Left colon (tissue), 2 donors: Measurements from ENCODE around the gene PLIN1. TPM values are rescaled to one million over a fixed set of nuclear protein-coding genes. Genes with fewer than 3 reads are reported as not detected.
A peak's percentile ranks its signal among the peaks of the same experiment; 100 is the strongest.

Source experiments
- ATAC-seq: fragments of 200-7000 bp; cut with Tn5 transposase; one replicate; pipeline ENCODE4 v1.9.1; 2020; ENCODE audit warnings: mild to moderate bottlenecking, moderate library complexity
- DNase-seq, 2 donors: peaks; one replicate each; pipeline ENCODE4 v3.0.0-alpha.2; 2020
- intact Hi-C, 2 donors: fragments of 100-400 bp; cut with DNase I in 1 of 2; cut with micrococcal nuclease in 1 of 2; formaldehyde crosslinking; loops; one replicate each; pipeline versions ENCODE4 v1.11.2 to v1.14.0; 2022; cut with DNase I, micrococcal nuclease
- total RNA-seq, 2 donors: library from RNA; stranded (reverse); fragmentation: NEBNext Ultra II Directional; extraction: Animal tissue kit (Norgen Biotek cat#: 25700); gene quantifications; one replicate each; pipeline ENCODE4 v1.2.1, GENCODE V29; 2021
- donor health status: DM: no; HTN: no; CAD: no.
- donor health status: DM: yes; HTN: yes; CAD: no.

PLIN1 gene
- total RNA-seq, 2 donors from 2014 or later = 2.3 to 5.1 TPM

- no peak for DNase-seq
- no peak for ATAC-seq
- intact Hi-C loops = no loop called here
Measured at GRCh38 chr15:89673165-89673512, 6.0 kb downstream of the PLIN1 start.

GRCh38 chr15:89672221-89673164 lies 6.7 kb downstream of the PLIN1 start:
- no peak for ATAC-seq
- DNase-seq = no peak
- intact Hi-C loops = no loop called here

- intact Hi-C loops = no loop called here
- ATAC-seq (no peak), DNase-seq (no peak)
Measured at GRCh38 chr15:89671687-89672086, 7.5 kb downstream of the PLIN1 start.

GRCh38 chr15:89670971-89671560 lies 8.1 kb downstream of the PLIN1 start:
- no peak for DNase-seq
- intact Hi-C loops = no loop called here
- ATAC-seq = peak; percentile 84

DNA sequence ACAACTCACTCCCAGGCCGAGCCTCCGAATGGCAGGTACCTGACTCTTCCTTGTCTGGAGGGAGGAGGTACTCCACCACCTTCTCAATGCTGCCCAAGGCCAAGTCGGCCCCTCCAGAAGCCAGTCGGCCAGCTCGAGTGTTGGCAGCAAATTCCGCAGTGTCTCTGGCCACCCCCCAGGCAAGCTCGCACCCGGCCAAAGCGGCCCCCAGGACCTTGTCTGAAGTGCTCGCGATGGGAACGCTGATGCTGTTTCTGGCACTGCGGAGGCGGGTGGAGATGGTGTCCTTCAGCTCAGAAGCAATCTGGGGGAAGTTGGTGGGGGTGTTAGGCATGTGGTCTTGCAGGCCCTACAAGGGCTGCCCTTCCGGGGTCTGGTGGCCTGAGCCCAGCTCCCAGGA lies 9.2 kb downstream of the PLIN1 start:
- intact Hi-C loops = no loop called here
- DNase-seq = no peak
- ATAC-seq = no peak

GRCh38 chr15:89669309-89669865 lies 9.8 kb downstream of the PLIN1 start:
- DNase-seq (no peak), ATAC-seq (no peak)
- intact Hi-C loops = no loop called here

- DNase-seq = no peak
- intact Hi-C loops = no loop called here
- no peak for ATAC-seq
Measured at GRCh38 chr15:89668171-89668570, 11.0 kb downstream of the PLIN1 start.

DNA sequence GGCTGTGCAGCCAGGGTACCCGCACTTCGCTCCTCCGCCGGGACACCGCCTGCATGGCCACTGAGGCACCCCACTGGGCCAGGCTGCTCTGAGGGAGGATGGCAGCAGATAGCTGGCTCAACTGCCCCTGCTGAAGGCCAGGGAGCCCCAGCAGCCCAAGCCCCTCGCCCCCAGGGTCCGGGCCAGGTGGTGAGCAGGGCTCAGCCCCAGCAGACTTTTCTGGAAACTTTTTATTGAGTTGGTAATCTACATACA lies 11.5 kb downstream of the PLIN1 start:
- DNase-seq (no peak), ATAC-seq (no peak)
- intact Hi-C loops = no loop called here

DNA sequence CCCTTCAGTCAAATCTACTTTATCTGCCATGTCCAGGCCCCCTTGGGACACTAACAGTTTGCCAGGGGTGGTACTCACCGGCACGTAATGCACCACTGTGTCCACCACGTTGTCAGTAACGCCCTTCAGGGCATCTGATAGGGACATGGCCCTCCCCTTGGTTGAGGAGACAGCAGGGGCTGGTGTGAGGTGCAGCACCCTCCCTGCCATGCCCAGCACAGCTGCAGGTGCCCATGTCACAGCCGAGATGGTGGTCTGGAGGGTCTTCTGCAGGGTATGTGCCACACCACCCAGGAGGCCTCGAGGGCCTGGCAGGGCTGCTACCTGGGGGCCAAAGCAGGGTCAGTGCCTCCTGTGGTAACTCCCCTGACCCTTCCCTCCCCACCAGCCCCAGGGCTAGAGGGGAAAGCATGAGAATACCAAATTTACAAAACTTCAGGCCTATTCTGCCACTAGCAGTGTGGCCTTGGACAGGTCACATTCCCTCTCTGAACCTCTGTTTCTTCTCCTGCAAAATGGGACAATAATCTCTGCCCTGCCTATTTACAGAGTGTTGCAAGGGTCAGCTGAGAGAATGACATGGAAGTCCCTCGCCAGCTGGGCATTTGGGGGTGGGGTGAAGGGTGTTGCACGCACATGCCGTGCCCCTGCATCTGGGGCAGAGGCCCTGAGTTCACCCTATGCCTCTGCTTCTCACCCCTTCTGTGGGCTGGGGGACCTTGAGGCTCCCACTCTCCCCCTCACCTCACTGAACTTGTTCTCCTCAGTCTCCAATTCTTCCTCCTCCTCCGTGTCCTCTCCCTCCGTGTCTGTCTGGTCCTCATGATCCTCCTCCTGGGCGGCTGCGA lies 12.1 kb downstream of the PLIN1 start:
- intact Hi-C loops = no loop called here
- ATAC-seq (no peak), DNase-seq (no peak)

- ATAC-seq (no peak), DNase-seq (peak in 1 of 2 donors; percentile 37)
- intact Hi-C loops = no loop called here
Measured at GRCh38 chr15:89666184-89666857, 12.8 kb downstream of the PLIN1 start.

GRCh38 chr15:89665449-89666181 lies 13.6 kb downstream of the PLIN1 start:
- intact Hi-C loops = no loop called here
- peak; percentile 59 for ATAC-seq

GRCh38 chr15:89664441-89665350 lies 14.5 kb downstream of the PLIN1 start:
- ATAC-seq = no peak
- intact Hi-C loops = no loop called here
- DNase-seq = no peak

More at GRCh38 chr15:89665449-89666181, 13.6 kb downstream of the PLIN1 start:
- DNase-seq = peak in 1 of 2 donors; percentile 76

DNA sequence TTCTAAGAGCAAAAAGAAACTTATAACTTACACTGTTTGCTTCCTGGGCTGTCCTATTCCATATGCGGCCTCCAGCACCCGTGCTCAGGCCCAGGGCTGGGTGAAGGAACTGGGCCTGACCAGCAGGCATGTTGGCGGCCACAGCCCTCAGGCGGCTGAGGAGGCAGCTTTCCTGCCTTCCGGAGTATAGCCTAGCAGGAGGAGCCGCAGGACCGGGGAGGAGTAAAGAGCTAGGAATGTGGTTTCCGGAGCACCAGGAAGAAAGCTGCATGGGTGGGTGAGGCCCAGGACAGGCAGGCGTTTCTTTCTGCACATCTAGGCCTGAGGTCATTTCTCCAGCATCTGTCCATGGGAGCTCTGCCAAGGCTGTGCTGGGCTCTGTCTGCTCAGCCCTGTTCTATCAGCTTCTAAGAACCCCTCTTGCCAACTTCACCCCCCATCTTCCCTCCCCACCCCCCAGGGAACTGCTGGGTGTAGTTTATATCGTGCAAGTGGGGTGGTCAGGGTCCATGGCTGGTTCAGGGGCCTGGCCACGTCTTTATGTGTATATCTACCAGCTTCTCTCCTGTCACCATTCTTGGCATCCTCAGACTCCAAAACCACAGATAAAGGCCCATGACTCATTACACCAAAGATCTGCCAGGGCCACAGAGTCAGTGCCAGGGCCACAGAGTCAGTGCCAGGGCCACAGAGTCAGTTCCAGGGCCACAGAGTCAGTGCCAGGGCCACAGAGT lies 16.1 kb downstream of the PLIN1 start:
- intact Hi-C loops = no loop called here
- DNase-seq = peak; percentile 79 to 88
- ATAC-seq = peak; percentile 93

GRCh38 chr15:89660556-89660955 lies 18.6 kb downstream of the PLIN1 start:
- no peak for ATAC-seq
- intact Hi-C loops = no loop called here
- DNase-seq = no peak

DNA sequence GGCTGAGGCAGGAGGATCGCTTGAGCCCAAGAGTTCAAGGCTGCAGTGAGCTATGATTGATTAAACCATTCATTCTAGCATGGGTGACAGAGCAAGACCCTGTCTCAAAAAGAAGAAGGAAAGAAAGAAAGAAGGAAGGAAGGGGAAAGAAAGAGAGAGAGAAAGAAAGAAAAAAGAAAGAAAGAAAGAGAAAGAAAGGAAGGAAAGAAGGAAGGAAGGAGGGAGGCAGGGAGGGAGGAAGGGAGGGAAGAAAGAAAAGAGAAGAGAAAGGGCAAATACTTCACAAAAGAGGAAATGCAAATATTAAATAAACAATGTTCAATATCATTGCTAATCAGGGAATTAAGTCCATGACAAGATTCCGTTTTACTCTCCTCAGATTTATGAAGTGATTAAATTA lies 19.9 kb downstream of the PLIN1 start:
- no peak for DNase-seq
- no peak for ATAC-seq
- intact Hi-C loops = no loop called here

DNA sequence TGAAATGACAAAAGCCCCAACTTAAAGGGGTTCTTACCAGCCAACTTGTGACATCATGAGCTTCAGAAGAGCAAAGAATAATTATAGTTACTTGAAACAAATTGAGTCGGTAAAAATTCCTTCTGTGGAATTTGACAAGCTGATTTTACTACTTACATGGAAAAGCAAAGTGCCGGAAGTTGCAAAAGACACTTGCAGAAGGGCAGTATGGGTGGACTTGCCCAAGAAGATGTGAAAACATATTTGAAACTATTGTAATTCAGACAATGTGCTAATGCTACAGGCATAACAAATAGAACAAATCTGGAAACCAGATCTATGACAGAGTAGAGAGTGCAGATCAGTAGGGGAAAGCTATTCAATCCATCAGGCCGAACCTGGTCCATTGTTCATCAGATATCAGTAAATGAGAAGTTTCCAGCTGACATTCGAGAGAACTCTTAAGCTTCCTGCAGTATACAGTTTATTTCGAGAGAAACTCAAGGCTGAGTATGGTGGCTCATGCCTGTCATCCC lies 21.4 kb downstream of the PLIN1 start:
- no peak for ATAC-seq
- intact Hi-C loops = no loop called here

More for the DNA sequence above, 21.4 kb downstream of the PLIN1 start:
- DNase-seq = no peak
